ENCODE results near the gene CLEC3B.
A peak's percentile ranks its signal among the peaks of the same experiment; 100 is the strongest.
"Not testable (repeated sequence)": the region's sequence is repeated elsewhere in the genome, so short reads cannot be mapped to it uniquely, and the experiment has no call there.

Gene CLEC3B

GRCh38 chr3:45066109-45066801, 40.2 kb downstream of the CLEC3B start:
- DNase-seq (ENCODE audit: low read depth): peak; percentile 33

GRCh38 chr3:45067486-45067885, 41.4 kb downstream of the CLEC3B start:
- peak; percentile 24 for DNase-seq (ENCODE audit: low read depth)

GRCh38 chr3:45067941-45068340, 41.8 kb downstream of the CLEC3B start:
- no peak for DNase-seq (ENCODE audit: low read depth)

GRCh38 chr3:45071075-45071474, 45.0 kb downstream of the CLEC3B start:
- DNase-seq (ENCODE audit: low read depth): no peak

DNA sequence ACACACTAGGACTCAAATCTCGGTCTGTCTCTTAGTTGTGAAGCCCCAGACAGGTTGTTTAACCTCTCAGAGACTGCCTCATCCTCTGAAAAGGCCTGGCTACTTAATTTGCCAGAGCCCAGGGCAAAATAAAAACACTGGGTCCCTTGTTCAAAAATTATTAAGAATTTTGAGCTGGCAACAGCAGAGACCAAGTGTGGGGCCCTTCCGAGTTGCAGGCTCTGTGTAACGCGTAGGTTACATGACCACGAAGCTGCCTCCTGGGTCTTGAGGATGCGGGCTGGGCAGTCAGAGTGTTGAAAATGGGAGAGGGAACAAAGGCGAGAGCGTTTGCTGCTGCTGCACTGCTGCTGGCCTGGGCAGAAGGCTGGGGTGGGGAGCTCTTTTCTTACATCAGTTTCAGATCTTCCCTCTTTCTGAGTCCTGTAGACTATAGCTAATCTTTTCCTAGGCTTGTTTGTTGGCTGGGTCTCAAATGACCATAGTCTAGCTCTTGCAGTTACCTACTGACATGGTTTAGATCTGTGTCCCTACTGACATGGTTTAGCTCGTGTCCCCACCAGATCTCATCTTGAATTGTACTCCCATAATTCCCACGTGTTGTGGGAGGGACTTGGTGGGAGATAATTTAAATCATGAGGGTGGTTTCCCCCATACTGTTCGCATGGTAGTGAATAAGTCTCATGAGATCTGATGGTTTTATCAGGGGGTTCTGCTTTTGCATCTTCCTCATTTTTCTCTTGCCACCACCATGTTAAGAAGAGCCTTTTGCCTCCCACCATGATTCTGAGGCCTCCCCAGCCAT, 49.9 kb downstream of the CLEC3B start:
- no peak for DNase-seq (ENCODE audit: low read depth)

- not testable (repeated sequence) for DNase-seq (ENCODE audit: low read depth)
These were observed 52.2 kb downstream of the CLEC3B start for GRCh38 chr3:45078256-45078655.

DNA sequence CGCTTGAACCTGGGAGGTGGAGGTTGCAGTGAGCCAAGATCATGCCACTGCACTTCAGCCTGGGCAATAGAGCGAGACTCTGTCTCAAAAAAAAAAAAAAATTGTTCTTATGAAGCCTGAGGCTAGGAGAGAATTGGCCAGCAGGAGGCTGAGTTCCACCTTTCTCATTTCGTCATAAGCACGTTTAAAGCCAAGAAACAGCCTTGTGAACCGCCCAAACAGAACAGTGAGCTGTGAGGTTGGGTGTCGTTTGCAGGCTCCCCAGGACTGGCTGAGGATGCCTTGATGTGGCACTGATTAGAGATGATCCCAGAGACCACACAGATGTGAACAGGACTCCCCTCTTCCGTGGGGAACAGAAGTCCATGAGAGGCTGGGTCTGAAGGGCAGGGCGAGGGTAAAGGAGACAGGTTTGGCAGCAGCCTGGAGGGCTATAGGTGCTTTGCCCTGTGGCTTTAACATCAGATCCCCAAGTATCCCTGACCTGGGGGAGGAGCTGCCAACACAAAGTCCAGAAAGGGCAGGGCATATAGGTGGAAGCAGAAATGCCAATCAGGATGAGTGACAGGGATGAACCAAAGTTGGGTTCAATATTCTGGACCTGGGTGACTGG, 52.9 kb downstream of the CLEC3B start:
- DNase-seq (ENCODE audit: low read depth): peak; percentile 53

- DNase-seq (ENCODE audit: low read depth): no peak
These were observed 53.6 kb downstream of the CLEC3B start for GRCh38 chr3:45079715-45080114.

DNA sequence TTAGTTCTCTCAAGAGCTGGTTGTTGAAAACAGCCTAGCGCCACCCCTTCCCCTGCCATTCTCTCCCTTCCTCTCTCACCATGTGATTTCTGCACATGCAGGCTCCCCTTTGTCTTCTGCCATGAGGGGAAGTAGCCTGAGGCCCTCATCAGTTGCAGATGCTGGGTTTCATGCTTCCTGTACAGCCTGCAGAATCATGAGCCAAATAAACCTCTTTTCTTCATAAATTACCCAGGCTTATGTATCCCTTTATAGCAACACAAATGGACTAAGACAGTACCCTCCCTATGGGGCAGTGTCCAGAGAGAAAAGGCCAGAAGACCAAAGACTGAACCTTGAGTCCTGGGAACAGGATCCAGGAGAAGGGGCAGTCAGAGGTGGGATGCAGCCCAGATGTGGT, 54.7 kb downstream of the CLEC3B start:
- DNase-seq (ENCODE audit: low read depth): no peak

- no peak for DNase-seq (ENCODE audit: low read depth)
These were observed 55.5 kb downstream of the CLEC3B start for GRCh38 chr3:45081506-45082141.

DNA sequence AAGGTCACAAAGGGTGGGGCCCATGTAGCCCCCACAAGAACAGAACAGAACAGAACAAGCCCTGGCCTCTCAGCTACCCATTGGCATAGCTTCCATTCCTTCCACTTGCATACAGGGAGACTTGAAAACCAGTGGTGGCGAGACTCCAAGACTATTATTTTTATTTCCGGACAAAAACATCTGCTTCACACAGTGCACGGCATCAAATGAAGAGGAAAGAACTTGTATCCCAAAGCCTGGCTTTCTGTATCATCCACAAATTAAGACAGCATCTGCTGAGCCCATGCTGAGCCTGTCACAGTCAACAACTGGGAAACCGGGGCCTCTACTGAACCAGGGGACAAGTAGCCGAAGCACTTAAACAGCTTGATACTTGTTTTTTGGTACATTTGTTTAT, 56.0 kb downstream of the CLEC3B start:
- DNase-seq (ENCODE audit: low read depth): no peak

DNA sequence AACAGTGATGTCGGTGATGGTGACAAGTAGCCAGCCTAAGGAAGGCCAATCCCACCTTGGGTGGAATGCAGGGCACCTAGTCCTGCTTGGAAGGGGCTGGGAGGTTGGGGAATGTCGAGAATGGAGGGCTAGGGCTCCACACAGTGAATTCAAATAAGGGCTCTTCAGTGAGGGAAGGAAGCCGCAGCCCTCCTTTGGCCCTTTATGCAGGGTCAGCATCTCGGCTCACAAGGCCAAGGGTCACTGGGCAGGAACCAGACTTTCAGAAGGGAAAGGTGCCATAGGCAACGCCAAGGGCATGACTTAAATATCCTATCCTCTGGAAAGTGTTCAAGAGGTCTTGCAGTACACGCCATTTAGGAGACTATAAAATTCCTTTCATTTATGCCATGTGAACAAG, 56.9 kb downstream of the CLEC3B start:
- DNase-seq (ENCODE audit: low read depth): no peak

DNA sequence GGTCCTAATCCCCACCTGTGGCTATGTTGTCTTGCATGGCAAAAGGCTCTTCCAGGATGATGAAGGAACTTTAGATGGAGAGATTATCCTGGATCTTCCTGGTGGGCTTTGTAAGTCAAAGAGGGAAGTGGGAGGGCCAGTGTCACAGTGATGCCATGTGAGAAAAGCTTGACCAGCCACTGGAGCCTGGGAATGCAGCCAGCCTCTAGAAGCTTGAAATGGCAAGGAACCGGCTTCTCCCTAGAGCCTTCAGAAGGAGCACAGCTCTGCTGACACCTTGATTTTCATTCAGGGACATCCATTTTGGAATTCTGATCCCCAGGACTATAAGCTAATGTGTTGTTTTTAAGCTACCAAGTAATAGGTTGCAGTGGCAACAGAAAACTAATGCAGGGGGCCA, 58.3 kb downstream of the CLEC3B start:
- no peak for DNase-seq (ENCODE audit: low read depth)

- peak; percentile 98 for DNase-seq (ENCODE audit: low read depth)
These were observed 59.0 kb downstream of the CLEC3B start for GRCh38 chr3:45084820-45085816.
